GM19463 (cell line): Measurements from ENCODE around the gene FILIP1.
"Not testable (repeated sequence)": the region's sequence is repeated elsewhere in the genome, so short reads cannot be mapped to it uniquely, and the experiment has no call there.

Source experiments
- ATAC-seq: cut with Tn5 transposase; IDR thresholded peaks from one replicate; pipeline ENCODE4 v1.9.1; 2021; ENCODE audit warnings: mild to moderate bottlenecking, moderate library complexity; ENCODE audit not compliant: unreplicated experiment

The FILIP1 gene

DNA sequence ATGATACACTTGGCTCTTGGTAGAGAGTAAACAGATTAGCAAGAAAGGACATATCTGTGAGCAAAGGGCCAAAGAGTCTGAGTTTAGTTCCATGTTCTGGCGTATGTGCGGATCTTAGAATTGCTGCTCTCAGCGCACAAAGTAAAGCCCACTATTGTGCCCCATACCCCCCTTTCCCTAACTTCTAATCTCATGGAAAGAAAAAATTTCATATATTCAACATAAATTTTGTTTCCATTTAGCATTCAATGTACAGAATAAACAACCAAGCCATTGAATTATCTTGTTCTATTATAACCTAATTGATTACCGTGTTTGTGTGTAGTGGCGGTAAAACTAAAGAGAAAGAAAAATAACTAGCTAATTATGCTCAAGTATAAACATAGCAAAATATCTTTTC is 30.5 kb downstream of the FILIP1 start:
- ATAC-seq, result no peak

- ATAC-seq, result no peak
These were observed 32.9 kb downstream of the FILIP1 start for GRCh38 chr6:75460681-75461080.

DNA sequence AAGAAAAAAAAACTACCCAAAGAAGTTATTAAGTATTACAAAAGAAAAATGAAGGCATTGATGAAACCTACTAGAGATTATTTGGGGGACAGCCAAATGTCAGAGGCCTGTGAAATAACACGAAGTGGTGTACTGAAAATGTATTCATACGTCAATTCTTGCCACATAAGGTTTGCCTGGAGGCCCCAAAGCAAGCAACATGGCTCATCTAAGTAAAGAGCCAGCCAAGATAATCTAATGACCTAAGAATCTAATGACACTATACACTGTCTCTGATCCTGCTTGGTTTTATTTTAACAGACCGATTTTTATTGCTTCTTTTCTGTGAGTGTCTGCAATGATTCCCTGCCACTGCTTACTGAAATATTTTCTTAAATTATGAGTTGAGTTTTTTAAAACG is 34.7 kb downstream of the FILIP1 start:
- no peak for ATAC-seq

DNA sequence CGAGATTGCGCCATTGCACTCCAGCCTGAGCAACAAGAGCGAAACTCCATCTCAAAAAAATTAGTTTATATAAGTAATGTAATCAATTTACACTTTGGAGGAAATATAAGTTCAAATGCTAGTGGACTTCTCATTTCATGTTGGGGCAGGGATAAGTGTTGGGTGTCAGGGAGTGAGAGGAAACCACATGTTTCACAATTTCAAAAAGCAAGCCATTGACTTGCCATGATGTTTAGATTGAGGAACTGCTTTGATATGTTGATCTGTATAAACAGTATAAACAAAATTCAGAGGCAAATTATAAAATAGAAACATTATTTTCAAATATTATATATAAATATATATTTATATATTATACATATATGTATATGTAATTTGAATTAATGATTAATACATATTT is 42.7 kb downstream of the FILIP1 start:
- ATAC-seq, result no peak

DNA sequence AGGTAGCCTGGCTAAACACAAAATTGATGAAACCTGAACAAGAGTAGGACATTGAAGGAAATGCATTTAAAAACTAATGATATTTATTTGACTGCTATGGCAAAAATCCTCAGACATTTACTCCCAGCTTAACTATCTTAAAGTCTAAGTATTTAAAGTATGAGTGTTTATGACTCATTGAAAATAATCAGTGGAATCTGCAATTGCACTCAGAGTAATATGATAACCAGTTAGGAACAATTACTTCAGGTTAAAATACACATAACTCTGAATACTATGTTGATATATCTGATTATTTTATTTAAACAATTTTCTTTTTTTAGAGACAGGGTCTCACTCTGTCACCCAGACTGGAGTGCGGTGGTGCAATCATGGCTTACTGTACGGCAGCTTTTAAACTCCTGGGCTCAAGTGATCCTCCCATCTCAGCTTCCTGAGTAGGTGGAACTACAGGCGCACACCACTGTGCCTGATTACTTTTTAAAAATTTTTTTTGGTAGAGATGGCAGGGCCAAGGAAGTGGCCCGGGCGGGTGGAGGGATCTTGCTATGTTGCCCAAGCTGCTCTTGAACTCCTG is 43.9 kb downstream of the FILIP1 start:
- no peak for ATAC-seq

DNA sequence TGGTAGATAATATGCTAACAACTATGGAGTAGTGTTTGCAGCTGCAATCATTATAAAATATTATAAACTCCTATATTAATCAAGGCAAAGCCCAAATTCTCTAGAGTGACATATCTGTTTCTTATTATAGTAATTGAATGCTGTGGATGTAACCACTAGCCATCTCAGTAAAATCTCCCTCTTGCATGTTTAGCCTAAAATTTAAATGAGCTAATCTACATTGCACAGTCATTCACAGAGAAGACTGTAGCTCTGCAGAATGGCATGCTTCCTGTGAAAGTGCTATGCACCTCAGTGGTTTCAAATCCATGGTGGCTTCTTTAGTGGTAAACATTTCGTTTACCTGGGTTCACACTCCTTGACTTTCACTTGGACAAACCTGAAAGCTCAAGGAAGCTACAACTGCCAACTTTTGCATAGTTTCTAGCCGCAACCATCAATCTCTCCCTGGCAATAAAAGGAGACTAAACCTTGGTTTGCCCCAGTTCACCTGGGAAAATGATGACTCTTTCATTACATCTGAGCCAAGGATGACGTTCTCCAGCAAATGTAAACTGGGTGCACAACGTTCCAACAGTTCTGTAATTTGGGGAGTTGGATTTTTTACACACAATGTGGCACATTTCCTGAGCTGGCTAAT is 47.2 kb downstream of the FILIP1 start:
- ATAC-seq, result peak; percentile 71

DNA sequence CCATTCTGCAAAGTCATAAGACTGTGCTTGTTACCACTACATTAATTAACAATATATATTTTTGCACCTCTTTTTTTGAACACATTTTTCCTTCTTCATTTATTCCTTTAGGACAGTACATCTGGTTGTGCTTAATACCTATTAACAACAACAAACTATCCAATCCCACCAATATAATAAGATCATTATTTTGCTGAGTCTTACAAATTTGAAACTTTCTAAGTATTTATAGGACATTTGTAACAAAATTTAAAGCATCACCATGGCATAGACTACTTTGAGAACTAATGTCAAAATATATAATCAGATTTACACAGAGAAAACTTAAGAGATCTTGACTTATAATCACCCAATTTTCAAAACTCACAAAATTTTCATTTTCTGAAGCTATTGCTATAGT is 47.9 kb downstream of the FILIP1 start:
- no peak for ATAC-seq

GRCh38 chr6:75444899-75445298 is 48.7 kb downstream of the FILIP1 start:
- ATAC-seq, result no peak

GRCh38 chr6:75441883-75442282 is 51.7 kb downstream of the FILIP1 start:
- ATAC-seq, result not testable (repeated sequence)

DNA sequence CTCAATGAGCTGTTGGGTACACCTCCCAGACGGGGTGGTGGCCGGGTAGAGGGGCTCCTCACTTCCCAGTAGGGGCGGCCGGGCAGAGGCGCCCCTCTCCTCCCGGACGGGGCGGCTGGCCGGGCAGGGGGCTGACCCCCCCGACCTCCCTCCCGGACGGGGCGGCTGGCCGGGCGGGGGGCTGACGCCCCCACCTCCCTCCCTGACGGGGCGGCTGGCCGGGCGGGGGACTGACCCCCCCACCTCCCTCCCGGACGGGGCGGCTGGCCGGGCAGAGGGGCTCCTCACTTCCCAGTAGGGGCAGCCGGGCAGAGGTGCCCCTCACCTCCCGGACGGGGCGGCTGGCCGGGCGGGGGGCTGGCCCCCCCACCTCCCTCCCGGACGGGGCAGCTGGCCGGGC is 52.1 kb downstream of the FILIP1 start:
- ATAC-seq, result not testable (repeated sequence)

DNA sequence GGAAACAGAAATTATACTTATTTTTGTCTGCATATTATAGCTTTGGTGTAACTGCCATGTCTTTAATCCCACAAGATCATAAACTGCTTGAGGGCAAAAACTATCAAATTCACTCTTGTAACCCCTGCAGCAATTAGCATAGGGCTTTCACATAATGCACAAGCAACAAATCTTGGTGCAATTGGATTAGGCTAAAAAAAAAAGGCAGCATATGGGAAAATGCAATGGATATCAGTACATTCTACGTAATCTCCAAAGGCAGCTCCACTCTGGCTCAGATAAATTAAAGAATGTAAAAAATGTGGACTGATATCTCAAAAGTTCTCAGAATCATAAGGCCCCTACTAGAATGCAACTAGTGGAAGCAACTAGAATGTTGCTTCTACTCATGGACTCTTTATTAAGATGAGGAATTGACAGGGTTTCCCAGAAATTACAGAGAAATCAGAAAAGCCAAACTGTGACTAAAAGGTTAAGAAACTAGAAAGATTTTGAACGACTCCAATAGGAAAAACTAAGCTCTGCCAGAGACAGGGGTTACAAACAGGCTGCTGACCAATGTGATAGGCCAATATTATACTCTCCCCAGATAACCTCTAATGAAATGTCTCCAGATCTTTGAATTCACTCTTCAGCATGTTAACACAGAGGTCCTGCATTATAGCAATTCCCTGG is 55.0 kb downstream of the FILIP1 start:
- no peak for ATAC-seq

DNA sequence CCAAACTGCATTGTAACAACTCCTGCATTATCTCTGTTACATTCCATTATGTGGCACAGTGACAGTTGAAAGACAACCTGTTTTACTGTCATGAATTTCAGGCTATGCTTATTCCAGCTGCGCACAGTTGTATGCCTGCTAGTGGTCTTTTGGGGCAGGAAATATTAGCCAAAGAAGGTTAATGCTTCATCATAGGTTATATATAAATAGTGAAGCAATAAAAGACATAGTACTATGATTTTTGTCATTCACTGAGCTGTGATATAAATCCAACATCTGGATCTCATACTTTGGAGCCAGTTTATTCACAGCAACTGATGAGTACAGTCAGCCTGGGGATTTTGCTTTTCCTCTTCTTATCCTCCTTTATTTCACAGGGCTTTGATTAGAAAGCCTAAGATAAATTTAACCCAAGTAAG is 55.6 kb downstream of the FILIP1 start:
- ATAC-seq, result no peak

DNA sequence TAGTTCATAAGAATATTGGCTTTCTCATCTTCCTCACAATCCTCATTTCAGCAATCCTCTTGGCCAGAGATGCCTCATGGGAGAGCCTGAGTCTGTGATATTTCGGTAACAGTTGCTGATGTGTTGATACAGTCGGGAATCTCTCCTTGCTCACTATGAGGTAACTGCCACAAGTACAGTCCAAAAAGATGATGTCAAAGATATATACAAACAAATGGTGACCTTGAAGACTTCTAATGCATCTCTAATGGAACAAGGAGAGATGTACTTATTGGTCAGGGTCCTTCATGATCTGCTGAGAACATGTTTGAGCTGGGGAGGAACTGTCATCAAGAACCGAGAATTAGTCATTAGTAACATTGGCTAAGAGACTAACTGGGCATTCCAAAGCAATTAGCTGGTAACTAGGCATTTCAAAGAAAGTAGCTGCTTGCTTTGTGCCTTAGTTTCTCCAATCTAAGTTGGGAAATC is 56.1 kb downstream of the FILIP1 start:
- no peak for ATAC-seq

DNA sequence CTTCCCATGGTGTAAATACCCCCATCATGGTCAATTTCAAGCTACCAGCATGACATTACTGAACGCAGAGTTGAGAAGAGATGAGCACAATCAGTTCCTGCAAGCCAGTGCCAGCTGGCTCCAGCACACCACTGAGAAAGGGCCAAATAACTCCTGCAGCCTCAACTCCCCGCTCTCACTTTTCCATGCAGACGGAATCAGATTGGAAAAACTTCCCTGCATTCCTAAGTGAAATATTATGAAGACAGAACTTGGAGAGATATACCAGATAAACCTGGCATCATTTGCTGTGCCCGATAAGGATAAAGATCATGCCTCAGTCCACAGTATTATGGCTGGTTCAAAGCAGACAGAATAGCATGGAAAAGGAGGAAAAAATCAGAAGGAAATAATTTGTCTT is 56.7 kb downstream of the FILIP1 start:
- ATAC-seq, result no peak

- ATAC-seq, result not testable (repeated sequence)
These were observed 60.8 kb downstream of the FILIP1 start for GRCh38 chr6:75432809-75433208.

- ATAC-seq, result peak; percentile 73
These were observed 62.2 kb downstream of the FILIP1 start for GRCh38 chr6:75431379-75431778.

- ATAC-seq, result no peak
These were observed 62.8 kb downstream of the FILIP1 start for GRCh38 chr6:75430631-75431325.

DNA sequence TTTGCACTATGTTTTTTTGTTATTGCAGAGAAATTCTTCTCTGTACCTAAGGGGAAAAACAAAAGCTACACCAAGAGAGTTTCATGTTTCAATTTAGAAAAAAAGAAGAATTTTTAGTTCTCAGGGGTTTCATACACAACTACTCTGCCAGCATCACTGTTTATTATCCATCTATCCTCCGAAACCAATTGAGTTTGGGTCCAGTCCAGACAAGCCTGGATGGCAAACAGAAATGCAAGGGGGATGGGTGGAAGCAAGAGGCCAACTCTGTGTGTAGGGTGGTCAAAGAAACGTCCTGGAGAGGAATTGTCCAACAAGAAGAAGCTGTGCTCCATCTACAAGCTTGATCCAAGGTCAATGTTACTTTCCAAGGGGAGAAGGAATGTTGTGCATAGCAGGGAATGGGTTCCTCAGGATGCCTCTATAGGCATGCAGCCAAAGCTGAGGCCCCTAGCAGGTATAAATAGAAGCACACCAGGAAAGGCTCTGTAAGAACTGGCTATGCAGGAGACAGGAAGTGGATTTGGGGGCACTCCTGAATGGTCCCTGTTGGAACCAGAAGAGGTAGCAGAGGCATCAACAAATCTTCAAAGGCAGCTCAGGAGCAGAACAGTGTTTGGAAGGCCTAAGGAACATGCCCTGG is 64.4 kb downstream of the FILIP1 start:
- ATAC-seq, result no peak

DNA sequence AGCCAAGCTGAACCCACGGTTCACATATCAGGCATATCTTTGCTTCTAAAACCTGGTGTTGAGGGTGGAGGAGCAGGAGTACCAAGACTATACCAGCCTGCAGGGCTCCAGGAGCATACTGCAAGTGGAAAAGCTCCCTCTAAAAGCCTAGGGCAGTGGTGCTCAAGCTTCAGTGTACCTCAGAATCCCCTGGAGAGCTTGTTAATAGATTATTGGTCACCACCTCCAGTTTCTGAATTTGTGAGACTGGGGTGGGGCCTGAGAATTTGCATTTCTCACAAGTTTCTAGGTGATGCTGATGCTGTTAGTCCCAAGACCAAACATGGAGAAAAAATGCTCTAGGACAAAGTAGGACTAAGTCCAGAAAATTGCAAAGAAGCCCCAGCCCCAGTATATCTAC is 65.4 kb downstream of the FILIP1 start:
- ATAC-seq, result peak; percentile 40

DNA sequence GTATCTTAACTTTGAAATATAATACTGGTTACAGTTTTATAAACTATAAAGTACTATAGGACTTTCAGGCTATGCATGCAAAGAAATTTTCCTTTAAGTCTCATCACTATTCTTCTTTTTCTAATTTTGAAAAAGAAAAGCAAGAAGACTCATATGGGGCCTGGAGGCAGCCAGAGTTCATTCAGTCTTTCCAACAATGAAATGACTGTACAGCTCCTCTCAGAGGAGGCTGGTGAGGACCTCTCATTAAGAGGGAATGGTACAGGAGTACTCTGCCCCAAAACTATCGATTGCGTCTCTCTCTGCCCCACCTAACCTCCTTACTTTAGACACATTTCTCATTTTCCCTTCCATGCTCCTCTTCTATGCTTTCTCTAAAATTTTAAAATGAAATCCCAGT is 66.3 kb downstream of the FILIP1 start:
- ATAC-seq, result no peak
